OCI-LY3 (cell line): Measurements from ENCODE around the gene MGAT3.

Experiments used
- H2AFZ ChIP-seq: fragments of 200-600, 300-600 bp; shearing (Covaris generic); 2 replicates; pipeline ENCODE4 v1.6.0; 2014; ENCODE audit warnings: antibody characterized with exemption, low read depth, low read length
- H3K27ac ChIP-seq: fragments of 200-600, 300-600 bp; sonication (generic); 2 replicates; pipeline ENCODE4 v1.5.1; 2014; ENCODE audit warnings: mild to moderate bottlenecking, low read length, moderate library complexity, mixed read lengths
- H3K27me3 ChIP-seq: fragments of 200-600, 300-600 bp; sonication (generic); 2 replicates; pipeline ENCODE4 v1.6.1; 2014; ENCODE audit warnings: low read depth, low read length, mixed read lengths
- H3K36me3 ChIP-seq: fragments of 200-600, 300-600 bp; sonication (generic); replicated peaks from 2 replicates; pipeline ENCODE3; 2014; ENCODE audit warnings: low read depth, low read length, mixed read lengths
- H3K4me1 ChIP-seq: fragments of 300-600, 200-600 bp; sonication (generic); 2 replicates; pipeline ENCODE4 v1.6.1; 2014; ENCODE audit warnings: low read length, mixed read lengths
- H3K4me2 ChIP-seq: fragments of 200-600, 300-600 bp; sonication (generic); 2 replicates; pipeline ENCODE4 v1.6.1; 2014; ENCODE audit warnings: low read length, mixed read lengths
- H3K4me3 ChIP-seq: fragments of 300-600, 200-600 bp; sonication (generic); 2 replicates; pipeline ENCODE4 v1.5.1; 2014; ENCODE audit warnings: antibody characterized with exemption, mild to moderate bottlenecking, low read length, moderate library complexity
- H3K79me2 ChIP-seq: fragments of 300-600, 200-600 bp; shearing (Covaris generic); 2 replicates; pipeline ENCODE4 v1.6.1; 2014; ENCODE audit warnings: mild to moderate bottlenecking, low read length, mixed read lengths
- H3K9ac ChIP-seq: fragments of 300-600, 200-600 bp; shearing (Covaris generic); 2 replicates; pipeline ENCODE4 v1.6.0; 2014; ENCODE audit warnings: mild to moderate bottlenecking, low read length, moderate library complexity
- H3K9me3 ChIP-seq: fragments of 200-600, 300-600 bp; shearing (Covaris generic); 2 replicates; pipeline ENCODE4 v1.6.1; 2014; ENCODE audit warnings: low read length, mixed read lengths; ENCODE audit not compliant: insufficient read depth
- H4K20me1 ChIP-seq: fragments of 200-600, 300-600 bp; sonication (generic); 2 replicates; pipeline ENCODE4 v1.6.1; 2016; ENCODE audit warnings: low read length, mixed read lengths; ENCODE audit not compliant: insufficient read depth
- EZH2phosphoT487 ChIP-seq: fragments of 200-600 bp; shearing (Covaris generic); IDR thresholded peaks from 2 replicates; pipeline ENCODE4 v1.6.1; 2018; ENCODE audit warnings: antibody characterized with exemption, mixed run types, low read depth
- TF ChIP-seq, protein P1 (sequence below): fragments of 200-600, 300-600 bp; sonication (generic); IDR thresholded peaks from 2 replicates; pipeline ENCODE4 v1.5.1; 2014; ENCODE audit warnings: antibody characterized with exemption, low read length, low read depth

The MGAT3 gene

DNA sequence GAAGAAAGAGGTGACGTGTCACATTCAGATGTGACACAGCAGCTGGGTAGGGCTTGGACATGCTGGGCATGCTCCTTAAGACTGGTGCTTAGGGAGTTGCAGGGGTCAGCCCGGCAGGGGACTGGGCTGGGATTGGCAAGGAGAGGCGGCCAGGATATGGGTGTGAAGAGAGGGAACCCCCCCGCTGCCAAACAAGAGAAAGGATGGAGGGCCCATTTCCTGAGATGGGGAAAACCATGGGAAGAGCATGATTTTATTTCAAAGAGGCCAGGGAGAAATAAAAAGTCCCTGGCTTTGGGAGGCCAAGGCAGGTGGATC, 68.8 kb downstream of the MGAT3 start:
- Histone ChIP-seq H3K9me3 (no peaks in the 10 kb centered on the region), H3K4me2 (no peak overlapping the region), H3K79me2 (peaks cover 88% of the 10 kb centered on the region), H3K4me3 (no peak overlapping the region), H4K20me1 (peaks cover 42% of the 10 kb centered on the region), H2AFZ (no peak overlapping the region), H3K27me3 (no peaks in the 10 kb centered on the region), H3K9ac (no peak overlapping the region), H3K27ac (peak overlapping the region; percentile 24; the same call in 1 of the 2 replicates), H3K36me3 (peaks cover 70% of the 10 kb centered on the region), H3K4me1 (peaks cover 81% of the 10 kb centered on the region)
- TF ChIP-seq EZH2phosphoT487: no peak
- TF ChIP-seq, protein P1, sequence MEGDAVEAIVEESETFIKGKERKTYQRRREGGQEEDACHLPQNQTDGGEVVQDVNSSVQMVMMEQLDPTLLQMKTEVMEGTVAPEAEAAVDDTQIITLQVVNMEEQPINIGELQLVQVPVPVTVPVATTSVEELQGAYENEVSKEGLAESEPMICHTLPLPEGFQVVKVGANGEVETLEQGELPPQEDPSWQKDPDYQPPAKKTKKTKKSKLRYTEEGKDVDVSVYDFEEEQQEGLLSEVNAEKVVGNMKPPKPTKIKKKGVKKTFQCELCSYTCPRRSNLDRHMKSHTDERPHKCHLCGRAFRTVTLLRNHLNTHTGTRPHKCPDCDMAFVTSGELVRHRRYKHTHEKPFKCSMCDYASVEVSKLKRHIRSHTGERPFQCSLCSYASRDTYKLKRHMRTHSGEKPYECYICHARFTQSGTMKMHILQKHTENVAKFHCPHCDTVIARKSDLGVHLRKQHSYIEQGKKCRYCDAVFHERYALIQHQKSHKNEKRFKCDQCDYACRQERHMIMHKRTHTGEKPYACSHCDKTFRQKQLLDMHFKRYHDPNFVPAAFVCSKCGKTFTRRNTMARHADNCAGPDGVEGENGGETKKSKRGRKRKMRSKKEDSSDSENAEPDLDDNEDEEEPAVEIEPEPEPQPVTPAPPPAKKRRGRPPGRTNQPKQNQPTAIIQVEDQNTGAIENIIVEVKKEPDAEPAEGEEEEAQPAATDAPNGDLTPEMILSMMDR: no peak

DNA sequence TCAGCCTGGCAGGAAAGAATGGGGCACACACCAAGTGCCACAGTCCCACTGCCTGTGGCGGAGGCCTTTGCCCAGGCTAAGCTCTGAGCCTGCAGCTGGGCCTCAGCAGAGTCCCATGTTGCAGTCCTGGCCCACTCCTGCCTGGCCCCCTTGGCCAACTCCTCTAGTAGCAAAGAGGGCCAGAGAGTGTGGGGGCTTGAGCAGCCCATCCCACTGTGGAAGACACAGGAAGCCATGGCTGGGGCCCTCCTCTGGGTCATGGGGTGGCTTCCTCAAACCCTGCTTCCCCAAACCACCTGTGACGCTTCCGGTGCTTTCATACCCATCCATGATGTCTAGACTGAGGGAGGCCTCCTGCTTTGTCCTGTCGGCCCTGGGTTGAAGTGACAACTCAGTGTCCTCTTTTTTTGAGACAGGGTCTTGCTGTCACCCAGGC, 69.9 kb downstream of the MGAT3 start:
- Histone ChIP-seq H3K79me2 (peaks cover 88% of the 10 kb centered on the region), H3K4me2 (0 out of 2 replicates have a peak overlapping the region, but pooled peaks have one; percentile 4), H3K27me3 (no peaks in the 10 kb centered on the region), H4K20me1 (peaks cover 32% of the 10 kb centered on the region), H3K27ac (peak overlapping the region; percentile 80), H3K9me3 (no peaks in the 10 kb centered on the region), H2AFZ (no peak overlapping the region), H3K4me3 (no peak overlapping the region), H3K4me1 (peaks cover 89% of the 10 kb centered on the region), H3K9ac (no peak overlapping the region), H3K36me3 (peaks cover 67% of the 10 kb centered on the region)
- TF ChIP-seq EZH2phosphoT487: no peak
- TF ChIP-seq, protein P1: no peak

DNA sequence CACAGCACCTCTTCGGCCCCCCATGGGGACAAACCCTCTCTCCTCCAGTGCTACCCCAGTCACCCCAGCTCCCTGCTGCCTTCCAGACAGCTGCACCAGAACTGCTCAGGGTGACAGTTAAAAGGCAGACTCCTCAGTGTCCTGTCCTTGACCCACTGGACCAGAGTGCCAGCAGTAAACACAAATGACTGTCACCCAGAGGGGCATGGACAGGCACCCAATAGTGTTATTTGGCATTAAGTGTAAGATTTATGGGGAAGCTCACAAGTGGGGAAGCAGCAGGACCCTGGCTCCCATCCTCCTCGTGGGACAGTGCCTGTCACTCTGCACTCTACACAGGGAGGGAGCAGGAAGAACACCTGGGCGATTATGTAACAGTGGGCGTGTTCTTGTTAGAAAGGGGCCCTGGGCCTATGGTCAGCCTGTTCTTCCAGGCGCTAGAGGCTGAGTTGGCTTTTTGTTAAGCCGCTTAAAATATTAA, 70.7 kb downstream of the MGAT3 start:
- peaks cover 88% of the 10 kb centered on the region for H3K79me2 ChIP-seq
- H3K36me3 ChIP-seq: peaks cover 64% of the 10 kb centered on the region
- H4K20me1 ChIP-seq: peaks cover 25% of the 10 kb centered on the region
- peak overlapping the region; percentile 80 for H3K27ac ChIP-seq
- H3K4me2 ChIP-seq: peak overlapping the region; percentile 82
- peak overlapping the region; percentile 61 for H3K9ac ChIP-seq
- peaks cover 84% of the 10 kb centered on the region for H3K4me1 ChIP-seq
- TF ChIP-seq, protein P1: no peak
- TF ChIP-seq EZH2phosphoT487: no peak
- peak overlapping the region; percentile 71; the same call in 1 of the 2 replicates for H3K4me3 ChIP-seq
- H3K27me3 ChIP-seq: no peaks in the 10 kb centered on the region
- H3K9me3 ChIP-seq: no peaks in the 10 kb centered on the region
- no peak overlapping the region for H2AFZ ChIP-seq

DNA sequence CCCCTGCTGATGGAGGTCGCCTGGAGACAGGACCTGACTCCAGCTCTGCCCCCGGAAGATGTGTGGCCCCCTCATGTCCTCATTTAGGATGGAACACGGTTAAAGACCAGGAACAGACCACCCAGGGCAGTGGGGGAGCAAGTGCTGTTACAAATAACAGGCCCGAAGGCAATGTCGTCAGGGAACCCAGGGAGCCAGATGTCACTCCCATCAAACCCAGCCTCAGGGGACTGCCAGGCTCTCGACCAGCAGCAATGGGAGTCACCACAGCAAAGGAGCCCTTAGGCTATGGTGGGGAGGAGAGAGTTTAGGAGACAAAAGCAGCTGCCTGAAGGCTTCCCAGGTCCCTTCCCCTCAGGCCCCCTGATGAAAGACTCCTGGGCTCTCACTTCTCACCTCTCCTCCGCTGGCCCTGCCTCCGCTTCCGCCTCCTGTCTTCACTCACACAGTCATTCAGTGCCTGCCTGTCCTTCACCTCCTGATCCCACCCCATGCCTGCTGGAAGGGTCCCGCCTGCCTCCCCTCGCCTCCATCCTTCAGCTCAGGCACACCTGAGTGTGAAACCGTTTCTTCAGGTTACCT, 71.4 kb downstream of the MGAT3 start:
- Histone ChIP-seq H3K4me1 (peaks cover 78% of the 10 kb centered on the region), H3K4me3 (peak overlapping the region; percentile 71), H4K20me1 (peaks cover 18% of the 10 kb centered on the region), H3K9ac (peak overlapping the region; percentile 61), H3K9me3 (no peaks in the 10 kb centered on the region), H2AFZ (no peak overlapping the region), H3K79me2 (peaks cover 82% of the 10 kb centered on the region), H3K4me2 (peak overlapping the region; percentile 82), H3K27ac (peak overlapping the region; percentile 80), H3K36me3 (peaks cover 57% of the 10 kb centered on the region), H3K27me3 (no peaks in the 10 kb centered on the region)
- TF ChIP-seq, protein P1: no peak
- no peak for TF ChIP-seq EZH2phosphoT487
